Measurements from ENCODE around the gene CD58.

GRCh38 chr1:116556289-116557006, 14.4 kb downstream of the CD58 start:
- TF ChIP-seq CTCF (conservative IDR thresholded peaks at IDR 0.05; ENCODE audit: low read depth, low read length): no peak
- TF ChIP-seq EZH2 (IDR thresholded peaks at IDR 0.05; ENCODE audit: borderline replicate concordance, low read depth, low read length, poor library complexity, severe bottlenecking): no peak

Data from A673 (cell line).